Thyroid gland (tissue), 4 donors: Measurements from ENCODE around the gene EPHA2. TPM values are rescaled to one million over a fixed set of nuclear protein-coding genes. Genes with fewer than 3 reads are reported as not detected.

Experiments used
- DNase-seq, 2 donors: peaks; one replicate each; pipeline ENCODE4 v3.0.0-alpha.2; 2019
- H3K27ac ChIP-seq, 3 donors: fragments of 200-600 bp; sonication (generic); 1 replicate in 2 of 3; 2 replicates in 1 of 3; pipeline ENCODE4 v1.5.1; 2016 to 2019; ENCODE audit warnings: mild to moderate bottlenecking in 1 of 3, moderate library complexity in 1 of 3
- H3K27me3 ChIP-seq: fragments of 200-600 bp; sonication (generic); one replicate; pipeline ENCODE4 v1.5.1; 2019
- H3K36me3 ChIP-seq, 2 donors: fragments of 200-600 bp; sonication (generic); one replicate each; pipeline ENCODE4 v1.5.1; 2016 to 2019
- H3K4me1 ChIP-seq, 2 donors: fragments of 200-600 bp; sonication (generic); one replicate each; pipeline ENCODE4 v1.5.1; 2017 to 2019
- H3K4me3 ChIP-seq, 3 donors: fragments of 200-600 bp; sonication (generic); replicated peaks in 1 of 3; 1 replicate in 2 of 3; 2 replicates in 1 of 3; pipeline ENCODE4 v1.5.1; 2016; ENCODE audit warnings: mild to moderate bottlenecking in 1 of 3
- H3K9me3 ChIP-seq: fragments of 200-600 bp; sonication (generic); one replicate; pipeline ENCODE4 v1.5.1; 2017
- POLR2A ChIP-seq, 2 donors: fragments of 450-650 bp; IDR thresholded peaks; one replicate each; pipeline ENCODE4 v1.6.1; 2017; ENCODE audit warnings: antibody characterized with exemption in 2 of 2, mild to moderate bottlenecking in 2 of 2, moderate library complexity in 1 of 2
- WGBS, 2 donors: methylation state at CpG; one replicate each; pipeline ENCODE4 v1.1.5; 2017; 5-methylcytosine and 5-hydroxymethylcytosine counted together
- intact Hi-C: fragments of 100-400 bp; cut with DNase I; formaldehyde crosslinking; loops from one replicate; pipeline ENCODE4 v1.15.1; 2023
- total RNA-seq, 4 donors: library from RNA; depleted of rRNA; stranded (reverse); fragments of >200 nt; gene quantifications; one replicate each; pipeline ENCODE4 v1.2.3, GENCODE V29; 2016
- TF ChIP-seq, protein P1 (sequence below), 6 experiments: fragments of 200-600 bp in 3 of 6; fragments of 450-650 bp in 3 of 6; sonication (generic) in 3 of 6; IDR thresholded peaks; one replicate each; pipeline ENCODE4 v1.5.1; 2016 to 2019; ENCODE audit warnings: antibody characterized with exemption in 6 of 6, mild to moderate bottlenecking in 2 of 6, inconsistent platforms in 1 of 6, moderate library complexity in 1 of 6

The EPHA2 gene
- total RNA-seq, 4 donors from 2014 or later: 22.3 to 53.2 (median 29.3) TPM

DNA sequence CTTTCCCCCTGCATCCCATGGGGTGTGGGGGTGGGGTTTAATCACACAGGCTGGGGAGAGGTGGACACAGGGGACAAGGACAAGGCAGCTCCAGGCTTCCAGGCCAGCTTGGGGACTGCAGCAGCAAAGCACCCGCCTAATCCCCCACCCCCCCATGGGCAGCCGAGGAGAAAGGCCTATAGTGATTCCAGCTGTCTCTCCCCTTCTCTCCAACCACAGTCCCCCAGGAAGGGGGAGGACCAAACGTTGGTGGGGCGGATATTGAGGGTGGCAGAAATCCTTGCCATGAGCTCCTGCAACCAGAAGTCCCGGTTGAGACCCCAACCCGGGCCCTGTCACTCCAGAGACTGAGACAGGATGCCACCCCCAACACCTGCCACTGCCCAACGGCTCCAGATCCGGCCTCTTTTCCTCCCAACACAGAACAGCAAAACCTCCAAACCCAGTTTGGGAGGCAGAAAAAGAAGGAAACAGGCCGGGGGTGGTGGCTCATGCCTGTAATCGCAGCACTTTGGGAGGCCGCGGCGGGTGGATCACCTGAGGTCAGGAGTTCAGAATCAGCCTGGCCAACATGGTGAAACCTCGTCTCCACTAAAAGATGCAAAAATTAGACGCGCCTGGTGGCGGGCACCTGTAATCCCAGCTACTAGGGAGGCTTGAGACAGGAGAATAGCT is 1.7 kb downstream of the EPHA2 start:
- intact Hi-C loops: no loop called here
- H3K4me3 ChIP-seq: peak overlapping the region in 2 of 3 donors; percentile 44 to 56
- no peaks in the 10 kb centered on the region for H3K27me3 ChIP-seq
- peaks cover 46 to 57% of the 10 kb centered on the region in 2 donors for H3K4me1 ChIP-seq
- TF ChIP-seq, protein P1, sequence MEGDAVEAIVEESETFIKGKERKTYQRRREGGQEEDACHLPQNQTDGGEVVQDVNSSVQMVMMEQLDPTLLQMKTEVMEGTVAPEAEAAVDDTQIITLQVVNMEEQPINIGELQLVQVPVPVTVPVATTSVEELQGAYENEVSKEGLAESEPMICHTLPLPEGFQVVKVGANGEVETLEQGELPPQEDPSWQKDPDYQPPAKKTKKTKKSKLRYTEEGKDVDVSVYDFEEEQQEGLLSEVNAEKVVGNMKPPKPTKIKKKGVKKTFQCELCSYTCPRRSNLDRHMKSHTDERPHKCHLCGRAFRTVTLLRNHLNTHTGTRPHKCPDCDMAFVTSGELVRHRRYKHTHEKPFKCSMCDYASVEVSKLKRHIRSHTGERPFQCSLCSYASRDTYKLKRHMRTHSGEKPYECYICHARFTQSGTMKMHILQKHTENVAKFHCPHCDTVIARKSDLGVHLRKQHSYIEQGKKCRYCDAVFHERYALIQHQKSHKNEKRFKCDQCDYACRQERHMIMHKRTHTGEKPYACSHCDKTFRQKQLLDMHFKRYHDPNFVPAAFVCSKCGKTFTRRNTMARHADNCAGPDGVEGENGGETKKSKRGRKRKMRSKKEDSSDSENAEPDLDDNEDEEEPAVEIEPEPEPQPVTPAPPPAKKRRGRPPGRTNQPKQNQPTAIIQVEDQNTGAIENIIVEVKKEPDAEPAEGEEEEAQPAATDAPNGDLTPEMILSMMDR (IDR thresholded peaks at IDR 0.05): no peak
- TF ChIP-seq POLR2A (IDR thresholded peaks at IDR 0.05): no peak
- H3K36me3 ChIP-seq: peaks cover 0 to 7% of the 10 kb centered on the region in 2 donors
- H3K27ac ChIP-seq: peak overlapping the region; percentile 85 to 90 (median 90)
- H3K9me3 ChIP-seq: no peaks in the 10 kb centered on the region
- WGBS, 2 donors: 42 to 51% methylated on average over 14 to 15 of the region's 17 CpGs
- DNase-seq: no peak

DNA sequence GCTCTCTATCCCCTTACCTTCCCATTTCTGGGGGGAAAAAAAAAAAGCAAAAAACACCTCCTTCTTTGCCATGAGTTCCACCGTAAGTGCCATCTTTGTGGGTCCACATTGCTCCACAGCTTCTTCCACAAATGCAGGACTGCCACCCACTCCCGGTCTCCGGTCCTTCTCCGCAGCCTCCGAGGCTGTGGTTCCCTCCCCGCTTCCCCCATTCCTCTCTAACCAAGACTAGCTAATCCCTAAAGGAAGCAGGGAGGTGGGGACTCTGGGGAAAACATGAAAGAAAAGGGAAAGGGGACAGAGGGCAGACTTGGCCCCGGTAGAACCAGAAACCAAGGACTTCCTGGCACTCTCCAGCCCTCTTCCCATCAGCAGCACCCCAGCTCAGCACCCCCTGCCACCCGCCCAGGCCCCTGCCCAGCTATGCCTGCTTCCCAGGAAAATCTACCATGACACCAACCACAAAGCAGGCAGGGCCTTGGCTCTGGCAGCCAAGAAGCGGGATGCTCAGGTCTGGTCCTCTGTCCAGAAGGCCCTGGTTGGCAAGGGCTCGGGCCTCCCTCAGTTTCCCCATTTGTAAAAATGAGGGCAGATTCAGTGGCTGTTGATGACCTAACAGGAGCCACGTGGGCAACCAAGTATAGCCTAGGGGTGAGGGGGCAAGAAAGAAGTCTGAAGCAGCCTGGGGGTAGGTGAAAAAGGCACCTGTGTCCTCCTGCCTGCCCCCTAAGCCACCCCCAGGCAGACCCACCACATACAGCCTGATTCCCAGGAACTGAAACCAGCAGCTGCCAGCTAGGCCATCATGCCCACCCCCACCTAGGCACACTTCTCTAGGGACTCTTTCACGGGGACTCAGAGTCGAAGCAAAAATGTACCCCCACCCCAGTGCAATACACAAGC is 2.5 kb downstream of the EPHA2 start:
- Histone ChIP-seq H3K36me3 (peaks cover 7 to 13% of the 10 kb centered on the region in 2 donors), H3K27me3 (no peaks in the 10 kb centered on the region), H3K9me3 (no peaks in the 10 kb centered on the region), H3K4me3 (peak overlapping the region in 1 of 3 donors; percentile 56), H3K4me1 (peaks cover 46 to 57% of the 10 kb centered on the region in 2 donors), H3K27ac (peak overlapping the region; percentile 85 to 90 (median 90))
- no peak for DNase-seq
- WGBS, 2 donors: 37 to 45% methylated on average over 11 to 13 of the region's 13 CpGs
- TF ChIP-seq, protein P1 (IDR thresholded peaks at IDR 0.05): no peak
- TF ChIP-seq POLR2A (IDR thresholded peaks at IDR 0.05): no peak
- intact Hi-C loops: no loop called here

DNA sequence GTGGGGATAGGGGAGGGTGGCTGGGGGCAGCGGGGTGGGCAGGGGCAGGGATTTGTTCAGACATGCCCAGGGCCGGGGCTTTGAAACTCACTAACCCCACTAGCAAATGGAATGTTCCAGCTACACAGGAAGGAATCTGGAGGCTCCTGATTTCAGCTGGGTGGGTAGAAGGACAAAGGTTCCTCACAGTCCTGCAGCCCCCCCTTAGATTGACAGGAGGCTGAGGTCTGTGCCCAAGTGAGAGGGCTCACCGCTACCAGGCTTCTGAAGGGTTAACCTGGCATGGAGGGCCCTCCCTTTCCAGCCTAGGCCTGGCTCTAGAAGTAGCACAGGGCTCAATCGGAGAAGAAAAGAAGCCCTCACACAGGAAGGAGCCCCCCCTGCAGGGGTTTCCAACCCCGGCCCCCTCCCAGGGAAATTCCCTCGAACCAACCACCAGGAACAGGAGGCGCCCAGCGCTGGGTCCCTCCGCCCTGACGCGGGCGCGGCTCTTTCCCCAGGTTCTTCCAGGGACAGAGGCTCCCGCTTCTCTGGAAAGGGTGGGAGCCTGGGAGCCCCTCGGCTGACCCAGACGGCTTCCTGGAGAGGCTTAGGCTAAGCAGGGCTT is 3.3 kb downstream of the EPHA2 start:
- peaks cover 49 to 62% of the 10 kb centered on the region in 2 donors for H3K4me1 ChIP-seq
- H3K36me3 ChIP-seq: peaks cover 14 to 17% of the 10 kb centered on the region in 2 donors
- TF ChIP-seq, protein P1 (IDR thresholded peaks at IDR 0.05): peak in 1 of 6 experiments; percentile 16
- peak in 1 of 2 donors; percentile 75 for TF ChIP-seq POLR2A (IDR thresholded peaks at IDR 0.05)
- 15 to 18% methylated on average over 7 to 13 of the region's 16 CpGs for WGBS, 2 donors
- intact Hi-C loops: no loop called here
- DNase-seq: peak; percentile 90 to 91
- peak overlapping the region in 1 of 3 donors; percentile 56 for H3K4me3 ChIP-seq
- no peaks in the 10 kb centered on the region for H3K27me3 ChIP-seq
- peak overlapping the region; percentile 85 to 90 (median 90) for H3K27ac ChIP-seq
- H3K9me3 ChIP-seq: no peaks in the 10 kb centered on the region

DNA sequence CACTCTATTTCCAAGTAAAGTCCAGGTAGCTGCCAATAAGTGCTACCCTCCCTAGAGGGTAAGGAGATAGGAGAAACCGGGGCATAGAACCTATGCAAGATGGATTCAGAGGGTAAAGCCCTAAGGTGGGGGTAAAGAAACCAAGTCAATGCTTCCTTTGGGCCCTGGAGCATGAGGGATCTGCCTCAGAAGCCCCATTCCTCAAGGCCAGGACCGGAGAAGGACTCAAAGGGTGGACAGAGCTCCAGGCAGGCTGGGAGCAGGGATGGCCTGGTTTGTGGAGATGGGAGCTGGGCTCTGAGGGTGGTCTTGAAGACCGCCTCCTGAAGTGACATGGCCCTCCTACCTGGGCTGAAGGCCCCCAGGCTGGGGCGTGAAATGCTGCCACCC is 3.9 kb downstream of the EPHA2 start:
- H3K4me1 ChIP-seq: peaks cover 55 to 66% of the 10 kb centered on the region in 2 donors

More for the DNA sequence above, 3.9 kb downstream of the EPHA2 start:
- Histone ChIP-seq H3K36me3 (peaks cover 16 to 17% of the 10 kb centered on the region in 2 donors), H3K9me3 (no peaks in the 10 kb centered on the region), H3K27me3 (no peaks in the 10 kb centered on the region), H3K4me3 (peak overlapping the region in 1 of 3 donors; percentile 56), H3K27ac (peak overlapping the region; percentile 85 to 90 (median 90))
- no peak for TF ChIP-seq POLR2A (IDR thresholded peaks at IDR 0.05)
- TF ChIP-seq, protein P1 (IDR thresholded peaks at IDR 0.05): no peak
- 81 to 85% methylated on average over 3 to 4 of the region's 4 CpGs for WGBS, 2 donors
- intact Hi-C loops: no loop called here
- no peak for DNase-seq
